Right renal pelvis (tissue), 4 donors: ENCODE data around the gene CHRNA9. TPM values are rescaled to one million over a fixed set of nuclear protein-coding genes. Genes with fewer than 3 reads are reported as not detected.

Source experiments
- polyA plus RNA-seq, 4 donors: library from polyadenylated mRNA; unstranded; fragments of 120-200 nt; gene quantifications; one replicate each; pipeline ENCODE4 v1.2.1, GENCODE V29; 2013; ENCODE audit not compliant: insufficient read length in 4 of 4

The CHRNA9 gene
- polyA plus RNA-seq, 4 donors: 0.80 to 1.2 (median 0.91) TPM

Other genes starting within 250 kb of the CHRNA9 start
- gene RHOH, start 138.3 kb upstream of the CHRNA9 start, polyA plus RNA-seq: under 1 TPM; 0.28 to 0.86 (median 0.55) TPM